Lower leg skin (tissue), 3 donors: ENCODE results near the gene GPRIN2.

Experiments
- CTCF ChIP-seq, 3 donors: fragments of 450-650 bp; IDR thresholded peaks; one replicate each; pipeline ENCODE4 v1.5.1; 2016; ENCODE audit warnings: antibody characterized with exemption in 3 of 3, mild to moderate bottlenecking in 3 of 3, moderate library complexity in 2 of 3
- POLR2A ChIP-seq, 2 donors: fragments of 450-650 bp; IDR thresholded peaks; one replicate each; pipeline ENCODE4 v1.6.1; 2016 to 2017; ENCODE audit warnings: antibody characterized with exemption in 2 of 2, mild to moderate bottlenecking in 1 of 2, moderate library complexity in 1 of 2

- no peak for TF ChIP-seq CTCF (IDR thresholded peaks at IDR 0.05)
- no peak for TF ChIP-seq POLR2A (IDR thresholded peaks at IDR 0.05)
Measured at GRCh38 chr10:46515793-46516192, 40.7 kb downstream of the GPRIN2 start.
